Bronchial smooth muscle cell (primary cell): Measurements from ENCODE around the gene ZBP1. TPM values are rescaled to one million over a fixed set of nuclear protein-coding genes. Genes with fewer than 3 reads are reported as not detected.

Source experiments
- total RNA-seq: library from RNA; depleted of rRNA; stranded (reverse); fragments of >200 nt; gene quantifications from 2 replicates; pipeline ENCODE4 v1.2.1, GENCODE V29; 2014

ZBP1 gene
- not detected in 2 replicates for total RNA-seq

GRCh38 chr20:57620274-57620990 lies at the start of gene ZBP1:
TSS of gene ZBP1 (minus strand) at chr20:57620426. CDS start at chr20:57620295, 131 bp downstream.

DNA sequence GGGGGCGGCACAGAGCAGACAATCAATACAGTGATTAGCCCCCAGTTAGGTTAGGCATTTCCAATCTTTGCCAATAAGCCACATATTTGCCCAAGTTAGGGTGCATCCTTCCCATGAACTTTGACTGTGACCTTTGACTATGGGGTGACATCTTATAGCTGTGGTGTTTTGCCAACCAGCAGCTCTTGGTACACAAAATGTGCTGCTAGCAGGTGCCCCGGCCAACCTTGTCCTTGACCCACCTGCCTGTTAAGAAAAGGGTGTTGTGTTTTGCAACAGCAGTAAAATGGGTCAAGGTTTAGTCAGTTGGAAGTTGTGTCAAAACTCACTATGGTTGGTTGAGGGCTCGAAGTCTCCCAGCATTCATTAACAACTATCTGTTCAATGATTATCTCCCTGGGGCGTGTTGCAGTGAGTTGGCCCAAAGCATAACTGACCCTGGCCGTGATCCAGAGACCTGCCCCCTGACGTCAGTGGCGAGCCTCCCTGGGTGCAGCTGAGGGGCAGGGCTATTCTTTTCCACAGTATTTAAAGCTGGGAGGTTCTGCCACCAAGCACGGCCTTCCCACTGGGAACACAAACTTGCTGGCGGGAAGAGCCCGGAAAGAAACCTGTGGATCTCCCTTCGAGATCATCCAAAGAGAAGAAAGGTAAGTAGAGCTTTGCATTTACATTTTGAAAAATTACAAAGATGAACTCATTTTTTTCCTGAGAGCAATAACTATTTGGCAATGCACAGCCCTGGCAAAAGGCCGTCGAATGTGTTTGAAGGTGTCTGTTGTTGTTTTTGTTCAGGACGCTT lies 59.5 kb downstream of the ZBP1 start, which contains the start of gene PCK1:
Gene PCK1, plus strand, starts transcription at position 557 of the 802 bp plus-strand sequence. CDS start 302 bp downstream, outside the sequence.

Other genes starting within 250 kb of the ZBP1 start
- 3.3 and 5.2 TPM in 2 replicates for gene RBM38, start 229.0 kb downstream of the ZBP1 start, total RNA-seq
- gene CTCFL, start 95.3 kb downstream of the ZBP1 start, total RNA-seq: not detected in 2 replicates
- not detected in 2 replicates for gene PCK1, start 59.3 kb downstream of the ZBP1 start, total RNA-seq
- 0.63 and 0.94 TPM in 2 replicates for gene PMEPA1, start 89.6 kb upstream of the ZBP1 start, total RNA-seq